Iris pigment epithelial cell (primary cell): ENCODE results near the gene SLC2A8.

Source experiments
- DNase-seq: peaks from one replicate; pipeline ENCODE4 v3.0.0-alpha.2; 2011; ENCODE audit warnings: low read depth

SLC2A8 gene

DNA sequence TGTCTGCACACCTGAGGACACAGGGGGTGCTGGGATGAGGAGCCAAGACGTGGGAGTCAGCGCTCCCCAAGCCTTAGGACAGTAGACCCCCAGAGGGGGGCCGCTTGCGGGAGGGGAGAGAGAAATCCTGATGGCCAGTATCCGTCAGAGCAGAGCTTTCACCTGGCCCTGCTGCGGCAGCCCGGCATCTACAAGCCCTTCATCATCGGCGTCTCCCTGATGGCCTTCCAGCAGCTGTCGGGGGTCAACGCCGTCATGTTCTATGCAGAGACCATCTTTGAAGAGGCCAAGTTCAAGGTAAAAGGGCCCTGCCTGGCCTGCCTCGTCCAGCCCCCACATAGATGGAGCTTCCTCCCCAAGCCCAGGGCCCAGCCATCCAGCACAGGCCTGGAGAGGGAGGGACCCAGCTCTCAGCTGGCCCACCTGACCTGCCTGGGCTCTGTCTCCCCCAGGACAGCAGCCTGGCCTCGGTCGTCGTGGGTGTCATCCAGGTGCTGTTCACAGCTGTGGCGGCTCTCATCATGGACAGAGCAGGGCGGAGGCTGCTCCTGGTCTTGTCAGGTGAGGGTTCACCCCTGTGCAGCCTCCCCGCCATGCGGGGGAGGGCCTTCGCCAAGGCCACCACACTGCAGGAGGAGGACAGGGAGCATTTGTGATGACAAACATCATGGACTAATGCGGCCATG is 6.7 kb downstream of the SLC2A8 start:
- DNase-seq: no peak

DNA sequence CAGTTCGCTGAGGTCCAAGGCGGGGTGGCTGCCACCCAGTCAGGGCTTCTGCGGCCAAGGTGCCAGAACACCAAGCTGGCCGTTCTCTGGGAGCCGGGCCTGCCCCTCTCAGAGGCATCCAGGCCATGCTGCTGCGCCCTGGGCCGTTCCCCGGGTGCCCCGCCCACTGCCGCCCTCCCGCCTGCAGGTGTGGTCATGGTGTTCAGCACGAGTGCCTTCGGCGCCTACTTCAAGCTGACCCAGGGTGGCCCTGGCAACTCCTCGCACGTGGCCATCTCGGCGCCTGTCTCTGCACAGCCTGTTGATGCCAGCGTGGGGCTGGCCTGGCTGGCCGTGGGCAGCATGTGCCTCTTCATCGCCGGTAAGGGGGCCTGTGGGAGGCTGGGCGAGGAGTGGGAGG is 7.7 kb downstream of the SLC2A8 start:
- DNase-seq: no peak

DNA sequence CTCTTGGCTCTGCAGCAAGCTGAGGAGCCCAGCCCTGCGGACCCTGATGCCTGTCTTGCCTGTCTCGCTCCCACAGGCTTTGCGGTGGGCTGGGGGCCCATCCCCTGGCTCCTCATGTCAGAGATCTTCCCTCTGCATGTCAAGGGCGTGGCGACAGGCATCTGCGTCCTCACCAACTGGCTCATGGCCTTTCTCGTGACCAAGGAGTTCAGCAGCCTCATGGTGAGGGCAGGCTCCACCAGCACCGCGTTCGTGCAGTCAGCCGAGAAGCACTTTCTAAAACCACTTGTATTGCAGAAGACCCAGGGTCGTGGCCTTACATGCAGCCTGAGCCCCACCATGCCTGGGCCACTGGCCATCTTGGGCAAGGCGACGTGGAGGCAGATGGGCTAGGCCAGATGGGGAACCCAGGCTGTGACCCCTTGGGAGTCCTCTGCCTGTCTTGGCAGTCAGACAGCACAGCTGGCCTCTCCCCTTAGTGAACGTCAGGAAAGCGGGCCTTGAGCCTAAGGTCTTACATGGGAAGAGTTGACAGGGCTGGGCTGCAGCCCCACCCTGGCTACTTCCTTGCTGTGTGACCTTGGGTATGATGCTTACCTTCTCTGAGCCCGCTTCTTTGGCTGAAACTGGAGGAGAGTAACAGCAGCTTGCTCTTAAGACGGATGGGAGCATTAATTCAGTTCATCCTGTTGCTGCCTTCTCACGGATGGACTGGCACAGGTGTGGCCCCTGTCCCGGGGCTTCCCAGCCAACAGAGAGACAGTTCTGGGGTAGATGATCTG is 8.6 kb downstream of the SLC2A8 start:
- DNase-seq: no peak

DNA sequence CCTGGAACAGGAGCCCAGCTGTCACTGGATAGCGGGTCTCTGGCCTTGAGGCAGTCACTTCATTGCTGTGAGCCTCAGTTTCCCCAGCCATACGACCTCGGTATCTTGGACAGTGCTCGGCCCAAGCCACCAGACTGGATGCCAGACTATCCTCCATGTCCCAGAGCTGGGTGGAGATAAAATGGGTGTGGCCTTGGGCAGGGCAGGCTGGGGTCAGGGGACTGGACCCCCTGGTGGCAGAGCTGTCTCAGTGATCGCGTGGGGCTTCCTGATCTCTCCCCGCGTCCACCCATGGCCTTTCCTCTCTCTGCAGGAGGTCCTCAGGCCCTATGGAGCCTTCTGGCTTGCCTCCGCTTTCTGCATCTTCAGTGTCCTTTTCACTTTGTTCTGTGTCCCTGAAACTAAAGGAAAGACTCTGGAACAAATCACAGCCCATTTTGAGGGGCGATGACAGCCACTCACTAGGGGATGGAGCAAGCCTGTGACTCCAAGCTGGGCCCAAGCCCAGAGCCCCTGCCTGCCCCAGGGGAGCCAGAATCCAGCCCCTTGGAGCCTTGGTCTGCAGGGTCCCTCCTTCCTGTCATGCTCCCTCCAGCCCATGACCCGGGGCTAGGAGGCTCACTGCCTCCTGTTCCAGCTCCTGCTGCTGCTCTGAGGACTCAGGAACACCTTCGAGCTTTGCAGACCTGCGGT is 10.0 kb downstream of the SLC2A8 start:
- DNase-seq: no peak

DNA sequence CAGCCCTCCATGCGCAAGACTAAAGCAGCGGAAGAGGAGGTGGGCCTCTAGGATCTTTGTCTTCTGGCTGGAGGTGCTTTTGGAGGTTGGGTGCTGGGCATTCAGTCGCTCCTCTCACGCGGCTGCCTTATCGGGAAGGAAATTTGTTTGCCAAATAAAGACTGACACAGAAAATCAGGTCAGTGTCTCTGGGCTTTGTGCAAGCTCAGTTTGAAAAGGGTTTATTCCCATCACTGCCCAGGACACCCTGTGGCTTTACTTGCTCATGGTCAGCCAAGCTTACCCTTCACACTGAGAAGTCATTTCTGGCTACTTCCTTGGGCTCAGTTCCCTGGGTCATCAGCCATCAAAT is 10.5 kb downstream of the SLC2A8 start:
- no peak for DNase-seq

DNA sequence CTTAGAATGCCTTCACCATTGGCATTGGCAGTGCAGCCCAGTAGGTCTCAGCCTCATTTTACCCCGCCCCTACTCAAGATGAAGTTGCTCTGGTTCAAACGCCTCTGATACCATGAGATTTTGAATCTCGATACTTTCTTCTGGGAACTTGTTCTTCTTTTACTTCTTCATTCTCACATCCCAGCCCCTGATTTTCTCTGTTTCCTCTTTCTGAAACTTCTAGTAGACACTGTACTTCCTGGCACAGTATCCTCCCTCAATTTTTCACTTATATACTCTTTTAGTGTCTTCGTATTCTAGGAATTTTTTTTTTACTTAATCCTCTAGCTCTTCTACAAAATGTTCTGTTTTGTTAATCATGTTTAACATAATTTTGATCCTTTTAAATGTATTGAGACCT is 14.2 kb downstream of the SLC2A8 start:
- DNase-seq: no peak

DNA sequence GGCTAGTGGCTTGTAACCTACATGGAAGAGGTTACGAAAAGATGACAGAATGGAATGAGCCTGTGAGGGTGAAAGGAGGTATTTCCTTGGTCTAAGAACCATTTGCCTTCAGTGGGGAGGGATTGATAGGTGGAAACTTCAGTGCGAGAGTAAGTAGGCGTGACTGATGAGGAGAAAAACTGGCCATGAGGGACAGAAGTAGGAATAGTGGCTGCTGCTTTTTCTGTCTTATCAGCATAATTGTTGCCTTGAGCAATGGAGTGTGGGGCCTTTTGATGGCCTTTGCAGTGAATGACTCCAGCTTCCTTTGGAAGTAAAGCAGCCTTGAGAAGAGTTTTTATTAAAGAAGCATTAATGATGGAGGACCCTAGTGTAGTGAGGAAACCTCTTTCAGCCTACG is 18.2 kb downstream of the SLC2A8 start:
- no peak for DNase-seq

DNA sequence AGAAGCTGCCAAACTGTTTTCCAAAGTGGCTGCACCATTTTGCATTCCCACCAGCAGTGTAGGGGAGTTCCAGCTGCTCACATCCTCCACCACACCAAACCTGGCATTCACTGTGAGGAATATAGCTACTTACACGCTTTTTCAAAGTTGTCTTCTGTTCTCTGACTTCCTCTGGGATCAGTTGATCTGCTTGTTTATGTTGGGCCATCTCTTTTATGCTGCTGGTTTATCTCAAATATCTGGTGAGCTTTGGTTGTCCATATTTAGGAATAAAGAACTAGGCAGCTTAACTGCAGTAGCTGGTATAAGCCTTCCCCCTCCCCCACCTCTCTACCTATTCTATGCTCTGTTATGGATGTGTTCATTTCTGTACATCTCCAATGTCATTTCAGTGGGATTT is 18.7 kb downstream of the SLC2A8 start:
- DNase-seq: no peak

DNA sequence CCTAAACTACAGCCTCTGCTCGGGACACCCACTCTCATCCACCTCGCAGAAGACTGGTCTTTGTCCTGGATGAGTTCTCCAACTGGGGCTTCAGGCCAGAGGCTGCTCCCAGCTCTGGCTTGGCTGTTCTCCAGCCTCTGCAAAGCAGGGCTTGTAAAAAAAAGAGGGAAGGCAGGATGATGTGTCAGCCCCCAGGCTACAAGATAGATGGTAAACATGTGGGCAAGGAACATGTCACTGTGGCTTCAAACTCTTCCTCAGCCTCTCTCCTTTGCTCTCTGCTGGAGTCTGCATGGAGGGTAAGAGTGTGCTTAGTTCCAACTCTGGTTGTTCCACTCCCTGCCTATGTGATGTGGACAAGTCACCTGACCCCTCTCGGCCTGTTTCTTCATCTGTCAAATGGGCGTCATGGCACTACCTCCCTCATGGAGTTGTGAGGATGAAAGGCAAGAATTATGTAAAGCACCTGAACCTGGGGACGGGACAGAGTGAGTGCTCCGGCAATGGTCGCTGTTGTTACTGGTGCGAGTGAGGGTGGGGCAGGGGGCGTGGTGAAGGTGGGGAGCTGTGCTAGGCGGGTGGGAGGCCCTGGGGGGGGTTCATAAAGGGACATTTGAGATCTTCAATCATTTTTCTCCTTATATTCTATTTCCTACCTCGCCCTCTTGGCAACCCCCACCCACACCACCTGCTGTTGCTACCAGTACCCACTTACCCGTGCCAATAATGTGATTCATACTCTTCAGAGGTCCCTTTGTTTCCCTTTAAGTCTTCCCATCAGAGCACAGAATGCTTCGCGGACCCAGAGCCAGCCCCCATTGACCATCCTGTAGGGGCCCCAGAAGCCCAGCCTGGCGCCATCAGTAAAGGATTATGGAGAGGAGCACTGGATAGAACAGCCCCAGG is 20.4 kb downstream of the SLC2A8 start:
- peak; percentile 12 for DNase-seq

DNA sequence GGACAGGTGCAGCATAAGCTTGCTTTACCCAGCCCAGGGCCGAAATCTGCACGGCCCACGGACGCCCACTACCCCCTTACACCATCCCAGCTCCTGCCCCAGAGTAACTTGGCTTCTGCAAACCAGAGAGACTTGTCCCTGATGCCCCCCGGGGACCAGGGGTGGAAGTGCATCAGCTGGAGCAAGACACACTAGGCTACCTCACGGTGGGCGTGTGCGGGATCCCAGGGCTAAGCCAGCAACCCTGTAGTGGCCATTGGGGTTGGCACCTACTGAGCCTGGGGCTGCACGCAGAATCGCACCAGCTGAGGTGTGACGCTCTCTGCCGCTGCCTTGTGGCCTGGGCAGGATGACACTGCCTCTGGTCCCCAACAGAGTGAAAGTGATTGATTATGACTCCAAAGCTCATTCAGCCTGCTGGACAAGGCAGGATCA is 21.1 kb downstream of the SLC2A8 start:
- DNase-seq: peak; percentile 17

DNA sequence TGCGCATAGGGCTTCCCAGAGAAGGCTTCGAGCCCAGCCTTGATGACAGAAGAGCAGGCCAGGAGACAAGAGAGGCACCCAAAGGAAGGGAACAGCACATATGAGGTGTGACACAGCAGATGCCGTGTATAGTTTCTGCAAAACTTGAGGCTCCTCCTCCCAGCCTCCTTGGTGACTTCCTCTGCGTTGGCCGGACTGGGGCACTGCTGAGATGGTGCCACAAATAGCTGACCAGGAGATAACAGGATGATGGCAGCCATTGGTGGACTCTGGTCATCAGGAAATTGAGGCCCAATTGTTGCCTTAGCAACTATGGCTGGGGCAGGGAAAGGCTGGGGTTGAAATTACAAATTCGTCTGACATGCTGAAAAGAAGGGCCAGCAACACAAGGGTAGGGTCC is 22.4 kb downstream of the SLC2A8 start:
- DNase-seq: no peak

DNA sequence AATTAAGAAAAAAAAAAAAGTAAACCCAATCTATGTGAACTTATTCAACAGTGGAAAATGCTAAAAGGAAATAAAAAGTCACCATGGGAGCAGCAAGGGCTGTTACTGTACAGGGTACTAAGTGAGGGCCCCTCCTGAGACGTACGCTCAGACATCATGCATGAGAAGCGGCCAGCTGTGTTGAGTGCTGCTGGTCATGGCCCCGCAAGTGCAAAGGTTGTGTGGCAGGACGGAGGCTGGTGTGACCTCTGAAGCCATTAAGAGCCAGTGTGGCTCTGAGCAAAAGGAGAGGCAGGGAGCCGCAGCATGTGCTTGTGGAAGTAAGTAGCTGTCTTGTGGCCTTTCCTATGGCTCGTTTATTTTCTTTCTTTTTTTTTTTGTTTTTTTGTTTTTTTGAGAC is 24.1 kb downstream of the SLC2A8 start:
- no peak for DNase-seq

DNA sequence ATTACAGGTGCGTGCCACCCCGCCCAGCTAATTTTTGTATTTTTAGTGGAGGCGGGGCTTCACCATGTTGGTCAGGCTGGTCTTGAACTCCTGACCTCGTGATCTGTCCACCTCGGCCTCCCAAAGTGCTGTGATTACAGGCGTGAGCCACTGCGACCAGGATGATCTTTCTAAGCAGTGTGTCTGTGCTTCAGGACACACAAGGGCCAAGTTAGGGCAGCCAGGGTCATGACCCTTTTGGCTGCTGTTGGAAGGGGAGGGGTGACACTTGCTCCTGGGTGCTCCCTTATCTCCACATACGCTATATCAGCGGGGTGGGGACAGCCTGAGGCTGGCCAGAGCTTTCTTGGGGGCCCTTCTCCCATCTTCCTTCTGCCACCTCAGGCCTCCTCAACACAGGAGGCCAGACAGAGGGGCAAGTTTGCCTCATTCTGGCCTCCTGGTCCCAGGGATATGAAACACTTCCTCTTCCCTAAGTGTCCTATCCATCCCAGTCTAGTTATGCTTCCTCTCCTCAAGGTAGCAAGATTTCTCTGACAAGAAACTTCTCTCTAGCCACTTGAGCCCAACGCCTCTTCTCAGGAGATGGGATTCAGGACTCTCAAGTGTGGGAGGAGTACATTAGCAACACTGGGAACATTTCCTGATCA is 25.3 kb downstream of the SLC2A8 start:
- DNase-seq: no peak

DNA sequence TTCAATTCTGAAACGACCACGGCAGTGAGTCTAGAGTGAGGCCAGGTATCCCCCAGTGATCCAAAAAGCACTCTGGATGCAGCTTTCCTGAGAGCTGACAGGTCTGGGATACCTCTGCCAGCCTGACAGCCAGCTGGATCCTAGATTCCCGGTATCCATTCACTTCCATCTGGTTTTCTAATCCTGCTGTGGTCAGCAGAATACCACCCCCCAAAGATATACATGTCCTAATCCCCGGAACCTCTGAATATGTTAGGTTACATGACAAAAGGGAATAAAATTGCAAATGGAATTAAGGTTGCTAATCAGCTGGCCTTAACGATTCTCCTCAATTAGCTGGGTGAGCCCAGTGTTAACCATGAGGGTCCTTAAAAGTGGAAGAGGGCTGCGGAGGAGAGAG is 25.8 kb downstream of the SLC2A8 start:
- DNase-seq: no peak

DNA sequence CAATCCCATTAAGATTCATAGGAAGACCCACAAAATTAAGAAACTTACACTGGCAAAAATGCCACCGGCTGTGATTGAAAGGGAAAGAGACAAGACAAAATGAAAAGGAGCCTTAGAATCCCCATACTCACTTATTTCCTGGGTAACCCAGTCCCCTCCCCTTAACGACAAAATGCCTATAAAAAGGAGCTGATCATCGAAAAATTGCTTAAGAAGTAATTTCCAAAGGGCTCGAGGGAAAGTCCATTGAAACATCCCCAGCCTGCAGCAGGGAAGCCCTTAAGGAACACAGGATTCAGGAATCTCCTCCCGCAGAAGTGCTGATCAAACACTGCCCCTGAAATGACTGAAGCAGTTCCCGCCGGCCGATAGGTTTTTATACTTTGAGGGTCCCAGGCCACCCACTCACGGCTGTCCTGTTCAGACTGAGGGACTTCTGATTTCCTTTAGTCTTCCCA is 26.5 kb downstream of the SLC2A8 start:
- no peak for DNase-seq

DNA sequence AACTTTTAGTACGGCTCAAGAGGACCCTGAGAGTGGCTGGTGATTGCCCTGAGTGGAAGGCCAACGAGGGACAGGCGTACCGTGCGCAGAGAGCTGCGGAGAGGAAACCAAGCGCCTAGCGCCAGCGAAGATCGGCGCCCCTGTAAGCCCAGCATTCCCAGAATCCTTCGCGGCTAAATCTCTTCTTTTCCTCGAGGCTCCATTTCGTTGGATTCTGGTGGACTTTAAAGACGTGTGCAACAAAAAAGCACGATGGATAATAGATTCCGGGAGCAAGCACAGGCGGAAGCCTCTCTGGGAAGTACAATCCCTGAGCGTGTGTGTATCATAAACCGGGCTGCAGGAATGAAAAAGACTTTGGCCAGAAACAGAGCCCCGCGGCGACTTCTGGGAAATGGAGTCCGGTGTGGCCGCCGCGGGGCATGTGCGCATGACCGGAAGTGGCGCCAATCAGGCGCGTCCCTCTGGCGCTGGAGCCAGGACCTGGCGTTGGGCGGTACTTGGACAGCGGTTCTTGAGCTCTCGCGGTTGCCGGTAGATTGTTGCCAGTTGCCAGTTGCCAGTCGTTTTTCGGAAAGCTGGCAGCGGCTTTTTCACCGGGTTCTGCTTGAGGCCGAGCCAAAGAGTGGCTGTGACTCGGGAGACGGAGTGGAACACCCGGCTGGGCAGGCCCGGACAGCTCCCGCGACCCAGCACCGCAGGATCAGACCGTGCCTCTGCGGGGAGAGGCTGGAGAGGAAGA is 27.1 kb downstream of the SLC2A8 start, which contains the start of gene ZNF79:
TSS of gene ZNF79 (plus strand) at position 449 of the 742 bp plus-strand sequence. CDS start 406 bp downstream, outside the sequence.
- DNase-seq: peak; percentile 94

DNA sequence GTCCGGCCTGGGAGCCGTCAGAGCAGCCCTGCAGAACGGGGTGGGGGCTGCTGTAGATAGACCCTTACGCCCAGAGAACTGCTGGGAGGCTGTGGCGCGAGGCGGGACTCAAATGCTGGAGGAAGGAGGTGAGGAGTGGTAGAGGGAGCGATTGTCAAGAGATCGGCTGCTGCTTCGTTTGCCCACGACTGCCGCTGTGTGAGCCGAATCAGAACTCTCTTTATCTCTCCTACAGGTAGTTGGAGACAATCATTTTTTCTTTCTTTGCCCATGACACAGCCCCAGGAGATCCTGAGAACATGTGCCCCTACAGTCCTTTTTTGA is 27.7 kb downstream of the SLC2A8 start:
- DNase-seq: peak; percentile 24

DNA sequence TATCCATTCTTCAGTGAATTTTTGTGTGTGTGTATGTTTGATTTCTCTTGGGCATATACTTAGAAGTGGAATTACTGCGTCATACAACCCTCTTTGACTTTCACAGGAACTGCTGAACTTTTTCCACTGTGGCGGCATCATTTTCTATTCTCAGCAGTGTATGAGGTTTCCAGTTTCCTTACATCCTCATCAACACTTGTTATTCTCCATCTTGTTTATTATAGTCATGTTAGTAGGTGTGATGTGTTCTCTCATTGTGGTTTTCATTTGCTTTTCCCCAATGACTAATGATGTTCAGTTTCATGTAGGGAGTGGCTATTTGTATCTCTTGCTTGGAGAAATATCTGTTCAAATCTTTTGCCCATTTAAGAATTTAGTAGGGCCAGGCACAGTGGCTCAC is 29.8 kb downstream of the SLC2A8 start:
- no peak for DNase-seq

DNA sequence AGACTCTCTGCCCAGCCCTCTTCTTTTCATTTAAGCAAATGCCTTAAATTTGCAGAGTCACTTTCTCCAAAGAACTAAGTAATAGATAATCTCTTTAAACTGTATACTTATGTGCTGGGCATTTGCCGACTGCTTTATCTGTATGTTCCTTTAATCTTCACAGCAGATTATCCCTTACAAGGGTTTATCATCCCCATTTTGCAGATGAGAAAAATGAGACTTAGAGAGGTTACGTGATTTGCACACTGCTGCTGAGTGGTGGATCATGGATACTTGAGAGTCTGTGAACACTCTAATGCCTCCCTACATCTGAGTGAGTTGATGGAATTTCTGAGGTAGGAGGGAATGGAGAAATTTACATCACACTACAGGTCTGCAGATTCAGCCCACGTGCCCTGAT is 31.4 kb downstream of the SLC2A8 start:
- DNase-seq: no peak

DNA sequence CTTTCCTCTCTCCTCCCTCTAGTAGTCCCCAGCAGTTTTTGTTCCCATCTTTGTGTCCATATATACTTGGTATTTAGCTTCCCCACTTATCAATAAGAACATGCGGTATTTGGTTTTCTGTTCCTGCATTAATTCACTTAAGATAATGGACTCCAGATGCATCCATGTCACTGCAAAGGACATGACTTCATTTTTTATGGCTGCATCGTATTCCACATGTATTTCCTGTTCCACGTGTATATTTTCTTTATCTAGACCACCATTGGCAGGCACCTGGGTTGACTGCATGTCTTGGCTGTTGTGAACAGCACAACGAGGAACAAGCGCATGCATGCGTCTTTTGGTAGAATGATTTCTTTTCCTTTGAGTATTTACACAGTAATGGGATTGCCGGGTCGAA is 33.4 kb downstream of the SLC2A8 start:
- DNase-seq: no peak
